Transverse colon (tissue), 4 donors: ENCODE measurements around the gene SRGAP1. TPM values are rescaled to one million over a fixed set of nuclear protein-coding genes. Genes with fewer than 3 reads are reported as not detected.
"Not testable (repeated sequence)": the region's sequence is repeated elsewhere in the genome, so short reads cannot be mapped to it uniquely, and the experiment has no call there.

Experiments used
- DNase-seq: peaks from one replicate; pipeline ENCODE4 v3.0.0-alpha.2; 2019
- H3K27ac ChIP-seq, 4 donors: fragments of 200-600 bp; sonication (generic); 2 replicates each; pipeline ENCODE4 v1.5.1; 2016 to 2018; ENCODE audit warnings: inconsistent platforms in 4 of 4
- H3K27me3 ChIP-seq: fragments of 200-600 bp; sonication (generic); 2 replicates; pipeline ENCODE4 v1.5.1; 2017; ENCODE audit warnings: inconsistent platforms
- H3K36me3 ChIP-seq, 4 donors: fragments of 200-600 bp; sonication (generic); 2 replicates each; pipeline ENCODE4 v1.5.1; 2017 to 2019; ENCODE audit warnings: inconsistent platforms in 4 of 4
- H3K4me1 ChIP-seq, 4 donors: fragments of 200-600 bp; sonication (generic); 2 replicates each; pipeline ENCODE4 v1.5.1; 2017 to 2020; ENCODE audit warnings: inconsistent platforms in 4 of 4
- H3K4me3 ChIP-seq, 4 donors: fragments of 200-600 bp; sonication (generic); 1 replicate in 1 of 4; 2 replicates in 3 of 4; pipeline versions ENCODE4 v1.5.1 to v1.6.1; 2017 to 2019; ENCODE audit warnings: inconsistent platforms in 4 of 4
- H3K9me3 ChIP-seq, 2 donors: fragments of 200-600 bp; sonication (generic); 2 replicates each; pipeline ENCODE4 v1.5.1; 2017 to 2019; ENCODE audit warnings: inconsistent platforms in 2 of 2
- CTCF ChIP-seq, 5 experiments: fragments of 200-600 bp in 3 of 5; fragments of 450-650 bp in 2 of 5; sonication (generic) in 3 of 5; IDR thresholded peaks; 1 replicate in 2 of 5; 2 replicates in 3 of 5; pipeline ENCODE4 v1.5.1; 2016 to 2017; ENCODE audit warnings: antibody characterized with exemption in 5 of 5, inconsistent platforms in 3 of 5, mild to moderate bottlenecking in 2 of 5, moderate library complexity in 1 of 5
- EP300 ChIP-seq: sonication (generic); formaldehyde crosslinking; IDR thresholded peaks from one replicate; pipeline ENCODE4 v1.6.1; 2017; ENCODE audit warnings: antibody characterized with exemption, low read depth
- POLR2A ChIP-seq: fragments of 450-650 bp; IDR thresholded peaks from one replicate; pipeline ENCODE4 v1.6.1; 2016; ENCODE audit warnings: antibody characterized with exemption, mild to moderate bottlenecking, moderate library complexity
- POLR2AphosphoS5 ChIP-seq, 3 donors: sonication (generic); formaldehyde crosslinking; IDR thresholded peaks; one replicate each; pipeline ENCODE4 v1.6.1; 2016; ENCODE audit warnings: antibody characterized with exemption in 3 of 3
- WGBS, 2 donors: methylation state at CpG; one replicate each; pipeline ENCODE4 v1.1.5; 2018; ENCODE audit warnings: low coverage in 1 of 2; 5-methylcytosine and 5-hydroxymethylcytosine counted together
- in situ Hi-C, 4 donors: fragments of 200-750 bp; cut with MboI; loops; one replicate each; pipeline versions ENCODE4 v1.15.0 to v1.15.1; 2017; ENCODE audit warnings: low sequenced_read_pairs in 3 of 4, low pct_ligation_motif_present in 1 of 4, low pct_unique_long_range_greater_than_20kb in 1 of 4
- intact Hi-C: fragments of 100-400 bp; cut with DNase I; formaldehyde crosslinking; loops from one replicate; pipeline ENCODE4 v1.15.1; 2023; ENCODE audit warnings: low total_unique reads
- total RNA-seq, 4 donors: library from RNA; depleted of rRNA; stranded (reverse); fragments of >200 nt; gene quantifications; one replicate each; pipeline ENCODE4 v1.1.0, GENCODE V29; 2016

SRGAP1 gene
- total RNA-seq, 4 donors from 2014 or later, result 16.0 to 720 (median 51.4) TPM

GRCh38 chr12:64027311-64027710, 182.8 kb downstream of the SRGAP1 start:
- TF ChIP-seq POLR2A (no peak), POLR2AphosphoS5 (IDR thresholded peaks at IDR 0.05) (no peak), EP300 (no peak), CTCF (IDR thresholded peaks at IDR 0.05) (no peak)
- H3K27me3 ChIP-seq, result no peaks in the 10 kb centered on the region
- in situ Hi-C loops (no loop called here), intact Hi-C loops (no loop called here)
- no peak overlapping the region for H3K4me3 ChIP-seq
- no peaks in the 10 kb centered on the region for H3K4me1 ChIP-seq
- H3K27ac ChIP-seq, result no peak overlapping the region
- WGBS, 2 donors, result 70 to 79% methylated on average over 1 of the region's 1 CpG
- H3K9me3 ChIP-seq, result no peaks in the 10 kb centered on the region
- DNase-seq, result no peak
- no peaks in the 10 kb centered on the region for H3K36me3 ChIP-seq

GRCh38 chr12:64028541-64028940, 184.0 kb downstream of the SRGAP1 start:
- Histone ChIP-seq H3K4me1 (no peaks in the 10 kb centered on the region), H3K9me3 (no peaks in the 10 kb centered on the region), H3K27me3 (no peaks in the 10 kb centered on the region), H3K27ac (no peak overlapping the region), H3K36me3 (no peaks in the 10 kb centered on the region), H3K4me3 (no peak overlapping the region)
- in situ Hi-C loops (no loop called here), intact Hi-C loops (no loop called here)
- 80 to 88% methylated on average over 4 to 5 of the region's 5 CpGs for WGBS, 2 donors
- DNase-seq, result no peak
- TF ChIP-seq EP300 (no peak), POLR2A (no peak), POLR2AphosphoS5 (IDR thresholded peaks at IDR 0.05) (no peak), CTCF (IDR thresholded peaks at IDR 0.05) (no peak)

GRCh38 chr12:64029013-64029857, 184.7 kb downstream of the SRGAP1 start:
- Histone ChIP-seq H3K27me3 (no peaks in the 10 kb centered on the region), H3K27ac (peak overlapping the region in 1 of 4 donors; percentile 6), H3K36me3 (no peaks in the 10 kb centered on the region), H3K4me3 (no peak overlapping the region), H3K9me3 (no peaks in the 10 kb centered on the region), H3K4me1 (no peaks in the 10 kb centered on the region)
- intact Hi-C loops (no loop called here), in situ Hi-C loops (no loop called here)
- no peak for TF ChIP-seq CTCF (IDR thresholded peaks at IDR 0.05)
- no peak for DNase-seq
- WGBS, 2 donors, result 73 to 80% methylated on average over 11 to 13 of the region's 13 CpGs

- Histone ChIP-seq H3K27me3 (no peaks in the 10 kb centered on the region), H3K4me1 (no peaks in the 10 kb centered on the region), H3K9me3 (no peaks in the 10 kb centered on the region), H3K27ac (no peak overlapping the region), H3K4me3 (no peak overlapping the region), H3K36me3 (no peaks in the 10 kb centered on the region)
- TF ChIP-seq POLR2AphosphoS5 (IDR thresholded peaks at IDR 0.05) (no peak), POLR2A (no peak), EP300 (no peak), CTCF (IDR thresholded peaks at IDR 0.05) (no peak)
- DNase-seq, result no peak
- in situ Hi-C loops, result no loop called here
- intact Hi-C loops, result no loop called here
Observed at GRCh38 chr12:64030155-64030554, 185.7 kb downstream of the SRGAP1 start.

- H3K4me3 ChIP-seq, H3K4me1 ChIP-seq, H3K27ac ChIP-seq, in situ Hi-C loops, H3K9me3 ChIP-seq, H3K27me3 ChIP-seq, H3K36me3 ChIP-seq, intact Hi-C loops, DNase-seq: not testable (repeated sequence)
- 95% methylated on average over 2 of the region's 2 CpGs; no CpG with 5 or more reads in 1 of the 2 donors for WGBS, 2 donors
Observed at GRCh38 chr12:64034056-64034455, 189.6 kb downstream of the SRGAP1 start.
